Hematopoietic multipotent progenitor cell (in vitro differentiated cells): ENCODE measurements around the gene POLA2. TPM values are rescaled to one million over a fixed set of nuclear protein-coding genes. Genes with fewer than 3 reads are reported as not detected.
"Not testable (repeated sequence)": the region's sequence is repeated elsewhere in the genome, so short reads cannot be mapped to it uniquely, and the experiment has no call there.

Source experiments
- DNase-seq, 3 donors: peaks; one replicate each; pipeline ENCODE4 v3.0.0-alpha.2; 2011 to 2015; ENCODE audit warnings: low read depth in 2 of 3, low spot score in 2 of 3
- total RNA-seq: library from RNA; depleted of rRNA; stranded (reverse); fragments of >200 nt; gene quantifications from one replicate; pipeline ENCODE4 v1.2.3, GENCODE V29; 2012

The POLA2 gene
- total RNA-seq, 1 donor, result 18.9 TPM

DNA sequence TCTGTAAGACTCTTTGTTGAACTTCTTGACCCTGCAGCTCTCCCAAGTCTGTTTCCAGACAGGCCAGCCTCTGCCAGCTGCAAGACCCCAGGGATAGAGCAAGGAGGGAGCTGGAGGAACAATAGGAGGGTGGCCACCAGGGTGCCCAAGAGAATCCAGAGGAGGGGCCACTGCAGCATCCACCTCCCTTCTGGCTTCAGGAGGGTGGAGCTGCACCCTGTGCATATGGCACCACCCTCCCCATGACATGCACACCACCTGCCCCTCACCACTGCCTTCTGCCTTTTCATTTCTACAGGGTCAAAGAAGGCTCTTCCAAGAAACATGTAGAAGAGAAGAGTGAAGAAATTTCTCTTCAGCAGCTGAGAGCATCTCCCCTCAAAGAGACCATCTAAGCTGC, 20.1 kb upstream of the POLA2 start:
- DNase-seq, result no peak

DNA sequence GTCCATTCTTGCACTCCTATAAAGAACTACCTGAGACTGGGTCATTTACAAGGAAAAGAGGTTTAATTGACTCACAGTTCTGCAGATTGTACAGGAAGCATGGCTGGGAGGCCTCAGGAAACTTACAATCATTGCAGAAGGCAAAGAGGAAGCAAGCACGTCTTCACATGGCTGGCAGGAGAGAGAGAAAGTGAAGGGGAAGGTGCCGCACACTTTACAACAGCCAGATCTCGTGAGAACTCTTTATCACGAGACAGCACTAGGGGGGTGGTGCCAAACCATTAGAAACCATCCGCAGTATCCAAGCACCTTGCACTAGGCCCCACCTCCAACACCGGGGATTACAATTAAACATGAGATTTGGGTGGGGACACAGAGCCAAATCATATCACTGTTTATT, 19.4 kb upstream of the POLA2 start:
- DNase-seq, result no peak

DNA sequence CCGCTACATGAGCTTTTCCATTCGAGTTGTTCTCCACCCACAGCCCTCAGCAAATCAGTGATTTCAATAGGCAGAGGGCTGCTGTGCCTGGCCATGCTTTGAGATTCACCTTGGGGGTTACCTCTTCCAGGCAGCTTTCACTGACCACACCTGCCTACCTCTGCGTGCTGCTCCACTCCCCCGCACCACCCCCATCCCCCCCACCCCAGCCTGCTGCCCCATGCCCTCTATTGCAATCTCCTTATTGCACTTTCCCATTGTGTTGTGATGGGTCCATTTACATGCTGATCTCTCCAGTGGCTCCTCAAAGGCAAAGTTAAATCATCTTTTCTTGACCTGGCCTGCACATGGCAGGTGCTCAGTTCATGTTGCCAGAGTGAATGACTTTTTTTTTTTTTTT, 18.0 kb upstream of the POLA2 start:
- no peak for DNase-seq

DNA sequence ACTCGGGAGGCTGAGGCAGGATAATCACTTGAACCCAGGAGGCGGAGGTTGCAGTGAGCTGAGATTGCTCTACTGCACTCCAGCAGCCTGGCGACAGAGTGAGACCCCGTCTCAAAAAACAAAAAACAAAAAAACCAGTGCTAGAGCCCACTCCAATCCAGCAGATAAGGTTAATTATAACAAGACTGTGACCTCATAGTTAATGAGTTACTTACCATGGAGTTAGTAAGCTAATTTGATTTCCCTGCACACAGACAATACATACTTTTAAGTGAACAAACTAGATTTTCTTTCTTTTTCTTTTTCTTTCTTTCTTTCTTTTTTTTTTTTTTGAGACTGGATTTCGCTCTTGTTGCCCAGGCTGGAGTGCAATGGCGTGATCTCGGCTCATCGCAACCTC, 16.7 kb upstream of the POLA2 start:
- not testable (repeated sequence) for DNase-seq

DNA sequence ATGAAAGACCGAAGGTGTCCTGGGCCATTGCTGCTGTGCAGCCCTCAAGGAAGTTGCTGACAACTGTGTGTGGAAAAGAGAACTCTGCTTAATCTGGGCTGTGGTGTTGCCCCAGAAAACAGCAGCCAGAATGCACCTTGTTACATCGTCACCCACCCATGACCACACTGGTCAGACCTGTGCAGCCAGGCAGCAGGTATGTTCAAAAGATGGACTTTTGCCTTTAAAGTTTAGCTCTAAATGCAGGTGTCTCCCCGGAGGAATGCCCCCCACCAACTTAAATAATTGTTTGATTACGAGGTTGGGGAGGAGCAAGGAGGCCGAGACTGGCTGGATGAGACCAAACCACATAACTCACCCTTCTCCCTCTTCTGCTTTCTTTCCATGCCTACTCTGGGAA, 15.3 kb upstream of the POLA2 start:
- no peak for DNase-seq

DNA sequence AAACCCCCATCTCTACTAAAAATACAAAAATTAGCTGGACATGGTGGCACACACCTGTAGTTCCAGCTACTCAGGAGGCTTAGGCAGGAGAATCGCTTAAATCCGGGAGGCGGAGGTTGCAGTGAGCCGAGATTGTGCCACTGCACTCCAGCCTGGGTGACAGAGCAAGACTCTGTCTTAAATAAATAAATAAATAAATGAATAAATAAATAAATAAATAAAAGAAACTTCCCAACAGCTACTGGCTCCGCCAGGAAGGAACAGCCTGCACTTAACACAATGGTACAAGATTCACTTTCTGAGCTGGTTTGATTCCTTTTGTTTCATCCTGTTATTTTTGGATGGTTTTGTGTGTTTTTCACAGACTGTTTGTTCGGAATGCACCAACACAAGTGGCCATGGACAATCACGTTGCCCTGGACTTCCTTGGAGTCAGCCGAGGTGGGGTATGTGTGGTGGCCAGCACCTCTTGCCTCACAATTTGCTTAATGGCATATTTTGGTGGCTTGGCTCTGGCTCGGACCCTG, 13.5 kb upstream of the POLA2 start:
- not testable (repeated sequence) for DNase-seq

DNA sequence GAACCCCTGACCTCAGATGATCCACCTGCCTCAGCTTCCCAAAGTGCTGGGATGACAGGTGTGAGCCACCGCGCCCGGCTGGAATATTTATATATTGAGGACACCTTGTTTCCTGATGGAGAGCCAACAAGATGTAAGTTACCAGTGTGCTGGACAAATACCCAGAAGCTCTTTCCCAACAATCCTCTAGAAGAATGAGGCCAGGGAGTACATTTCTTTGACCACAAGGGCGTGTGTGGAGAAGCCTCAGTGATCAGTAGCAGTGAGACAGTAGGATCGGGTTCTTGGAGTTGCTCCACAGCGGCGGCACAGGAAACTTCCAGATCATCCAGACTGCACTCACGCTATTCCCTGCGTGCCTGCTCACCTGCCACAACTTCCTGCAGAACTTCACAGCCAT, 10.3 kb upstream of the POLA2 start:
- no peak for DNase-seq

DNA sequence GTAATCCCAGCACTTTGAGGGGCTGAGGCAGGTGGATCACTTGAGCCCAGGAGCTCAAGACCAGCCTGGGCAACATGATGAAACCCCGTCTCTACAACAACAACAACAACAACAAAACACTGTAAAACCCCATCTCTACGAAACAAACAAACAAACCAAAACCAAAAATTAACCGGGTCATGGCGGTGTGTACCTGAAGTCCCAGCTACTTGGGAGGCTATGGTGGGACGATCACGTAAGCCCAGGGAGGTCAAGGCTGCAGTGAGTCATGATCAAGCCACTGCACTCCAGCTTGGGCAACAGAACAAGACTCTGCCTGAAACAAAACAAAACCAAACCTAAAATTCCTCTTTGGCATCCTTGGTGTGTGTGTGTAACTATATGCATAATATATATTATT, 7.0 kb upstream of the POLA2 start:
- DNase-seq, result no peak

DNA sequence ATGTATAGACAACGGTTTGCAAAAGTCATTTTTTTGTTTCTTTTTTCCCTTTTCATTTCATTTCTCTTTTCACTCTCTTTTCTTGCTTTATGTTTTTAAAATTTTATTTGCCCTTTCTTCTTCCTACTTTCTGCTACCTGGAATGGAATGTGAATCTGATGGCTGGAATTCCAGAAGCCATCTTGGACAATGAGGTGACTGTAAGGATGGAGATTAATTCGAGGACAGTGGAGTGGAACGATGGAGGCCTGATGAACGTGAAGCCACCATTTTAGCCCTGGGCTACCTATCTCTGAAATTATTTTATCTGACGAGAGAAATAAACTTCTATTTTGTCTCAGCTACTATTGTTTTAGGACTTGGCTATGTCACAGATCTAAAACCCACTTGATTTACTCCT, 2.8 kb upstream of the POLA2 start:
- DNase-seq, result no peak

DNA sequence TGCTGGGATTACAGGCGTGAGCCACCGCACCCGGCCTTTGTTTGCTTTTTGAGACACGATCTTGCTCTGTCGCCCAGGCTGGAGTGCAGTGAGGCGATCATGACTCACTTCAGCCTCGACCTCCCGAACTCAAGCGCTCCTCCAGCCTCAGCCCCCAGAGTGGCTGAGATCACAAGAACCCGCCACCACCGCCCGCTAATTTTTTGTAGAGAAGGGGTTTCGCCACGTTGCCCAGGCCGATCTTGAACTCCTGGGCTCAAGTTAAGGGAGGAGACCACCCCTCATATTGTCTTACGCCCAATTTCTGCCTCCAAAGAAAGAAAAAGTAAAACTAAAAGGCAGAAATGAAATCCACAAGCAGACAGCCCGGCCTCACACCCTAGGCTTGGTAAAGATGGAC, 1.5 kb upstream of the POLA2 start:
- DNase-seq, result no peak

DNA sequence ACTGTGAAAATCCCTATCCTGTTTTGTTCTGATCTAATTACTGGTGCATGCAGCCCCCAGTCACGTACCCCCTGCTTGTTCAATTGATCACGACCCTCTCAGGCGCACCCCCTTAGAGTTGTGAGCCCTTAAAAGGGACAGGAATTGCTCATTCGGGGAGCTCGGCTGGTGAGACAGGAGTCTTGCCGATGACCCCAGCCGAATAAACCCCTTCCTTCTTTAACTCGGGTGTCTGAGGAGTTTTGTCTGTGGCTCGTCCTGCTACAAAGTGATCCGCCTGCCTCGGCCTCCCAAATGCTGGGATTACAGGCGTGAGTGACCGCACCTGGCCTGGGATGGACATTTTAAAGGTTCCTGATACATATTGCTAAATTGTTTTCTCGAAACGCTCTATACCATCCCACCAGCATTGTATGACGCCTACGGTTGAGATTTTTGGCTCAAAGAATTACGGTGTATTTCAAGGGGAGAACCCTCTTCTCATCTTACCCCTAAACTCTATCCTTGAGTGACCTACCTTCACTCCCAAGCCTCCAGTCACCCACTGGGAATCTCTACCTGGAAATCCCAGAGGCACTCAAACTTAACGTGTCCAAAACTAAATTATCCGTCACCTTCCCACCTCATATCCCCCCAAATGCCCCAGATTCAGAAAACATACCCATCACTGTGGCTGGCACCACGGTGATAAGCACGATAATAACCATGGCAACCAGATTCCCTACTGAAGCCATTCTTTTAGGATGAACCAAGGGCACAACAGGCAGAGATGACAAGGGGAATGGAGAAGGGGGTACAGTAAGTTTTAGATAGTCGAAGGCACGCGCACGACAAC, 789 bp upstream of the POLA2 start:
- no peak for DNase-seq

DNA sequence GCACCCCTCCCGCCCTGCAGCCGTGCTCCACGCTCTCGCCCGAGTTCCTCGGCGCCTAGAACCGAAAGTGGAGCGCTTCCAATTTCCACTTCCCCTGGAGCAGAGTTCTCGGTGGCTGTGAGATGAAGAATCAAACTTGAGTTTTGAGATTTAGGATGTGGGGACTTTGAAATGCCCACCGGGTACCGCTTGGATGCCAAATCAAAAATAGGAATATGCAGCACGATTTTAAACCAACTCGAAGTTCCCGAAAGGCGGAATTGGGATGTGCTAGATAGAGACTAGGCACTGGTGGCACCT, 569 bp downstream of the POLA2 start:
- peak in 2 of 3 donors; percentile 42 to 46 for DNase-seq

DNA sequence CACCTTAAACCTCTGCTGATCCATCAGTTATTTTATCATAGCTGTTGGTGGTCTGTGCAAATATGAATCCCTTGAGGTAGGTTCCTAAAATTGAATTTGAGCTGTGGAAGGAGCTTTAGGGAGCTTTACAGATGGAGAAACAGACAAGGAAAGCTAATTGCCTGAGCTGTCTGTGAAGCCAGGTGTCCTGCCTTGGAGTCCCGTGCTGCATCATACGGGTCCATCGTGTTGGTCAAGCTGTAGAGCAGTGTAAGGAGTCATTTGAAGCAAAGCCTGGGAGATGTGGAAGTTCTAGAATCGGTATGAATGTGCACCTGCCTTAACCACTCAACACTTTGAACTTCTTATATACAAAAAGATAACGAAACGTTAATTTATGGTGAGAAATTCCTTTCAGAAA, 1.0 kb downstream of the POLA2 start:
- no peak for DNase-seq

DNA sequence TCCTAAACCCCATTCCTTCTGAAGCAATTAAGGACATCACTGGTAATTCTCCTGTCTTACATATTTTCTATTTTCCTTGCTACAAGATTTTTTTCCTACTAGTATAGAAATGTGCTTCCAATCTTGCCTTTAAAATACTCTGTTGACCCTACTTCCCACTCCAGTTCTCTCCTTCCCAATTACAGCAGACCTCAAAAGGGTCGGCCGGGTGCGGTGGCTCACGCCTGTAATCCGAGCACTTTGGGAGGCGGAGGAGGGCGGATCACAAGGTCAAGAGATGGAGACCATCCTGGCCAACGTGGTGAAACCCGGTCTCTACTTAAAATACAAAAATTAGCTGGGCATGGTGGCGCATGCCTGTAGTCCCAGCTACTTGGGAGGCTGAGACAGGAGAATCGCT, 3.0 kb downstream of the POLA2 start:
- not testable (repeated sequence) for DNase-seq

DNA sequence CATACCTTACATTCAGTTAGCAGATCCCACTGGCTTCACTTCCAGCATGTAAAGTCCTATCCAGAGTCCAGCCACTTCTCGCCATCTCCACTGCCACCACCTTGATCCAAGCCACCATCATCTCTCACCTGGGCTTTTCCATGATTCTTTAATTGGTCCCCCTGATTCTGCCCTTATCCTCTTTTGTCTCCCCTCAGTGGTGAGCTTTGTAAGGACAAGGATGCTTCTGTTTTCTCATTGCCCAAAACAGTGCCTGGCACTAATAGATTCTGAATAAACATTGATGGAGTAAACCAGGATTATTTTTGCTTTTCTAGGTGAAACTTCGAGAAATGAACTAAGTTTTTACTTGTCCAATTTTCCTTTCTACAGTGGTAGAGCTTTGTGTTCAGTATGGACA, 4.4 kb downstream of the POLA2 start:
- DNase-seq, result peak in 1 of 3 donors; percentile 32

DNA sequence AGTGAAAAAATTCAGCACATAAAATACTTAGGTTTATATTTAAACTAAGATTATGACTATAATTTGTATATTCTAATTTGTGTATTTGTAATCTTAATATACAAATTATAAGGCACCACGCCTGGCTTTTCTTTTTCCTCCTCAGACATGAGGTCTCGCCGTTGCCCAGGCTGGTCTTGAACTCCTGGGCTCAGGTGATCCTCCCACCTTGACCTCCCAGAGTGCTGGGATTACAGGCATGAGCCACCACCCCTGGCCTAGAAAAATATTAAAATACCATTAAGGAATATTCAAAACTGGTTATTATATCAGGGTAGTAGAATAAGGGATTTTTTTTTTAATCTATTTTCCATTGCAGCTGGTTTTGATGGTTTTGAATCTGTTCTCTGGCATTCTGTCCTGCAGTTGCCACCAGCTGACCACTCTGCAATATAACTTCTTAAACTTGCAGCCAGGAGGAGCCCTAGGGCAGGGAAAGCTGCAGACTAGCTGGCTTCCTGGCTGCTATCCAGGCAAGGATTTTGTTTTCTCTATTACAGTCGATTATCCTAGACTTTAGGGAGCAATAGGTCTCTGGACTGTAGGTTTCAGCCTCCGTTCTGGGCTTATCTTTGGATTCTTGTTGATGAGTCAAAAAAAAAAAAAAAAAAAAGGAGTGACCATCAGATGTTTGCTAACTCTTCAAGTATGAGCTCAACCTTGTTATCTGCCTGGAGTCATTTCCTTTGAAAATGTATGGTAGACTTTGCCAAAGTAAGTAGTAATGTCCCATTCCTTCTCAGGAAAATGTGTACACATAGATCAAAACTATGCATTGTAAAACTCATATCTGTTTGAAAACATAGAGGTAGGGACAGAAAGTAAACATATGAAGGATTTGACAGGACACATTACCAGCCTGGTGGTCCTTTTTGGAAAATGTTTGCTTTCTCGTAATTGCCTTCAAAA, 13.2 kb downstream of the POLA2 start:
- peak in 2 of 3 donors; percentile 61 to 81 for DNase-seq

DNA sequence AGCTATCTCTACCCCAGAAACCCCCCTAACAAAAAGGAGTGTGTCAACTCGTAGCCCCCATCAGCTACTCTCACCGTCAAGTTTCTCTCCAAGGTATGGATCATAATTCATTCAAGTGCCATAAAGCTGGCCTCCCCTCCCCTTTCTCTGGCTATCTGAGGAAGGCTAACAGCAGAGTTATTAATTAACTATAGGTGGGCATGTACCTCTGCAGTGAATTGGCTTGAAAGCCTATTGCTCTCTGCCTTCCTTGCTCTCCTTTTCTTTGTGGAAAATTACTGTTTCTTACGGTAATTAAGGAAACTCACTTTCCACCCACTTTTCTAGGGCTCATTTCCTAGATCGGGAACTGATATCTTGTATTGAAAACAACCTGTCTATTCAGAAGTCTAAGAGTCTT, 14.1 kb downstream of the POLA2 start:
- DNase-seq, result no peak

DNA sequence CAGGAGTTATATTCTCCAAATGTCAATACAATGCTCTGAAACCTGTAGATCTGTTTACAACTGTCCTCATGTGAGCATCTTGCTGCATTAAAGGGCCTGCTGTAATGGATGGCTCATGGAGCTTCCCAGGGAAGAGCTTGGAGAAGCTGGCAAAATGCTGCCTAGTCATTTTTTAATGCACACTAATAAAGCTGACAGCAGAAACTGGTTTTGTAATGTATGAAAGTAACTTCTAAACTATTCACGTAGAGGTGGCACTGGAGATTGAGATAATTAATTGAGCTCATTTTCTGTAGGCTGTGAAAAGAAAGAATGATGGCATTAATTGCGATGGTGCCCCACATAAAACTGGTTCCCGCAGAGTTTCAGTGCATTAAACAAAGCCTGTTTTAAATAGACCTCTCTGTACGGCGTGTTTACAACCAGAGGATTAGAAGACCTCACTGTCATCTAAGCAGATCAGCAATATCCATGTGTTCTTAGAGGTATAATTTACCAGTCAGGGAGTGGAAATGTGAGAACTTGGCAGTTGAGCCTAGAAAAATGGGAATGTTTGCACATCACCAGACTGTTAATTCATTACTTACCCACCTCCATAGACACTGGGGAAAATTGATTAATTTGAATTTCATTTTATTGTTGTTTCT, 16.0 kb downstream of the POLA2 start:
- DNase-seq, result no peak

DNA sequence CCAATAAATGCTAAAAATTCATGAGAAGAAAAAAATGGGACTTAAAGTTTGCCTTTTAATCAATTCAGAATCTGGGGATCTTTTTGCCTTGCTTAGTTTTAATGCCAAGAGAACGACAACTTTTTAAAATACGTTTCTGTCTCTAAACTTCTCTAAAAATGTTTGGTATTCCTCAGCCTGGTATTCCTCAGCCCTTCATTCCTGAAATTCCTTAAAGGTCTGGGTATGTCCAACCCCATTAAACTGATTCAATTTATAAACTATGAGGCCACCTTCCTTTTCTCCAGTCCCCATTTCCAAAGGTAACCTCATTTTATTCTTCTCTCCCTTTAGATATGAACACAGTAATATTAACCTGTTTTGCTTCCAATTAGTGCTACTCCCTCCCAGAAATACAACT, 16.6 kb downstream of the POLA2 start:
- DNase-seq, result no peak

DNA sequence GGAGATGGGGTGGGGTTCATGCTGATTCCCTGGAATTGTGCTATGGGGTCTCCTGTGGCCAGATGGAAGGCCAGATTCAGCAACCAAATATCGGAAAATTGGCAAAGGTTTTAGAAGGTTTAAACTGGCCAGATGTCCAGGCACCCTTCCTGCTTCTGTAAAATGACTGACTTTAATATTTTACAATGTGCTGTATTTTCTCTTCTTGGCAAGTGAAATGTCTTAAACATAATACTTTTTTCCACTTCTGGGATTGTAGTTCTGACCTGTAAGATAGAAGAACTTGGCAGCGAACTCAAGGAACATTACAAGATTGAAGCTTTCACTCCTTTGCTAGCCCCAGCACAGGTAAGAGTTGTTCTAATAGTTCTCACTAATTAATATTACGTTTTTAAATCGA, 17.5 kb downstream of the POLA2 start:
- no peak for DNase-seq

DNA sequence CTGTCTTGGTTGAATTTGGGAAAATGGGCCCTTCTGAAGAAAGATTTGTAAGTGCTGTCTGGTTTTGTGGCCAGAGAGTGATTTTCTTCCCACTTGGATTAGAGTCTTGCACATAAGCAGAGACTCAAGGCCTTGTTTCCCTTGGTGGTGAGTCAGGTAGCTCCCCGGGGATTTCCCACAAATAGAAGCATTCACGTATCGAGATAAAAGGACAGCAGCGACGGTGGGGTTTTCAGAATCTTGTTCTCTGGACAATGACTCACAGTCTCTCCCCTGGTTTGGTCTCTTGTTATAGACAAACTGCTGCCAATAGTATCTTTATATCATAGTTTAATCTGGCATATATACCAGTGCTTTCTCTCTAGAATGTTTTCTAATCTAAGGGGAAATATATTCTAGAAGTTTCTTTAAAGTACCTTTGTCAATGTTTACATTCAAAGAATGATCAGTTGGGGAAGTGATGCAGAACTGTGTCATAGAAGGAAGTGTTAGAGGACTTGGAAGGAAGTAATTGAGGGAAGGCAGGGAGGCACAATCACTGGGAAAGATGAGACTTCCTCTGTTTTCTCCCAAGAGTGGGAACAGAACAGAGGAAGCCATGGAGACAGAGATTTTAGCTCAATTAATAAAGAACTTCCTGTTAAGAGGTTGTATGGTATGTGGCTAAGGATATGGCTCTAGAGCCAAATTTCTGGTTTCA, 18.1 kb downstream of the POLA2 start:
- no peak for DNase-seq
